Left renal pelvis (tissue), 4 donors: Measurements from ENCODE around the gene CCDC136. TPM values are rescaled to one million over a fixed set of nuclear protein-coding genes. Genes with fewer than 3 reads are reported as not detected.

ENCODE experiments used
- DNase-seq, 4 donors: peaks; one replicate each; pipeline ENCODE4 v3.0.0-alpha.2; 2013; ENCODE audit warnings: low read depth in 4 of 4, low spot score in 3 of 4
- polyA plus RNA-seq, 4 donors: library from polyadenylated mRNA; unstranded; fragments of 120-200 nt; gene quantifications; one replicate each; pipeline ENCODE4 v1.2.1, GENCODE V29; 2013; ENCODE audit not compliant: insufficient read length in 4 of 4

The CCDC136 gene
- polyA plus RNA-seq, 4 donors, result 12.3 to 24.5 (median 15.3) TPM

- no peak for DNase-seq
These were observed 66.8 kb downstream of the CCDC136 start for GRCh38 chr7:128858380-128859231.

- no peak for DNase-seq
These were observed 67.7 kb downstream of the CCDC136 start for GRCh38 chr7:128859232-128860157.

DNA sequence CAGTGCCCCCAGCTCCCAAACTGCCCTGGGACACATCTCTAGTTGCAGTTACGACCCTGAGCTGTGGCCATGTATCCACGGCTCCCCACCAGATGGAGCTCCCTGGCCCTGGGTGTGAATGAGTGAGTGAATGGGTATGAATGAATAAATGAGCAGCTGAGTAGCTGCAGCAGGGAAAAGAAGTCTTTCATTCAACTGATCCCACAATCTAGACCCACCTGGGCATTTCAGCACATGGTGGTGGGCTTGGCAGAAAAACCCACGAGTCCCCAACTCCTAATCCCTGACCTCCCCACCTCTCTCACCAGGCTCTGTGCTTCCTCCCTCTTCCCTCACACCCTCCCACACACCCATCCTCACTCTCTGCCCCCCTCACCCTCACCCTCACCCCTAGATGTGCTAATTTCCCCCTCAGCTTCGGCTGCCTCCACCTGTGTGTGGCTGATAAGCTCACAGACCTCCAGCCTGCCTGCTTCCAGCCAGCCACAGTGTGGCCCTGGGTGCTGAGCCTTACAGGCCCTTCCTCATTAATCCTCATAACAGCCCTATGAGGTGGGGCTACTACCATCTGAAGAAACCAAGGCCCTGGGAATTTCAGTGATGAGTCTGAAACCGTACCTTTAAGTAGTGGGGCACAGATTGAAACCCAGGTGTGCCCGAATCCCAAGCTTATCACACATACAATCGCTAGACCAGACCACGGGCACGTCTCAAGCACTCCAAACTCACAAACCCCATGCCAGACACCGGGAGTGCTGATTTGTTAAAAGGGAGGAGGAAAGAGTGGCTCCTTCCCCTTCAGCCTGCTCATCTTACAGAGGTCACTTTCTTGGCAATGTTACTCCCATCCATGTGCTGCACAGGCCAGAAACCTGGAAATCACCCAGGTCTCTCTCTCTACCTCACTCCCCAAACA is 68.6 kb downstream of the CCDC136 start:
- no peak for DNase-seq

- DNase-seq, result no peak
These were observed 70.3 kb downstream of the CCDC136 start for GRCh38 chr7:128861957-128862570.

- peak; percentile 95 to 97 (median 95) for DNase-seq
These were observed 71.0 kb downstream of the CCDC136 start, which contains the start of gene ATP6V1F for GRCh38 chr7:128862571-128863432. ATP6V1F (plus strand) TSS chr7:128862856; CDS start chr7:128862905, 49 bp downstream.

GRCh38 chr7:128863433-128863989 is 71.7 kb downstream of the CCDC136 start:
- DNase-seq, result no peak

DNA sequence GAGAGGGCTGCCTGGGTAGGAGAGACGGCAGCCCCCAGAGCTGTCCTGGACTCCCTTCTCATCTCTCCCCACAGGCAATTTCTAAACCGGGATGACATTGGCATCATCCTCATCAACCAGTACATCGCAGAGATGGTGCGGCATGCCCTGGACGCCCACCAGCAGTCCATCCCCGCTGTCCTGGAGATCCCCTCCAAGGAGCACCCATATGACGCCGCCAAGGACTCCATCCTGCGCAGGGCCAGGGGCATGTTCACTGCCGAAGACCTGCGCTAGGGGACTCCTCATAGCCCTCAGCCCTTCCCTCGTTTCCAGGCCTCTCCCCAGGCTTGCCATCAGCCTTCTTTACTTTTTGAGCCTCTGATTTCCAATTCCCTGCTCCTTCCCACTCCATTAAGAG is 73.5 kb downstream of the CCDC136 start:
- DNase-seq, result no peak

DNA sequence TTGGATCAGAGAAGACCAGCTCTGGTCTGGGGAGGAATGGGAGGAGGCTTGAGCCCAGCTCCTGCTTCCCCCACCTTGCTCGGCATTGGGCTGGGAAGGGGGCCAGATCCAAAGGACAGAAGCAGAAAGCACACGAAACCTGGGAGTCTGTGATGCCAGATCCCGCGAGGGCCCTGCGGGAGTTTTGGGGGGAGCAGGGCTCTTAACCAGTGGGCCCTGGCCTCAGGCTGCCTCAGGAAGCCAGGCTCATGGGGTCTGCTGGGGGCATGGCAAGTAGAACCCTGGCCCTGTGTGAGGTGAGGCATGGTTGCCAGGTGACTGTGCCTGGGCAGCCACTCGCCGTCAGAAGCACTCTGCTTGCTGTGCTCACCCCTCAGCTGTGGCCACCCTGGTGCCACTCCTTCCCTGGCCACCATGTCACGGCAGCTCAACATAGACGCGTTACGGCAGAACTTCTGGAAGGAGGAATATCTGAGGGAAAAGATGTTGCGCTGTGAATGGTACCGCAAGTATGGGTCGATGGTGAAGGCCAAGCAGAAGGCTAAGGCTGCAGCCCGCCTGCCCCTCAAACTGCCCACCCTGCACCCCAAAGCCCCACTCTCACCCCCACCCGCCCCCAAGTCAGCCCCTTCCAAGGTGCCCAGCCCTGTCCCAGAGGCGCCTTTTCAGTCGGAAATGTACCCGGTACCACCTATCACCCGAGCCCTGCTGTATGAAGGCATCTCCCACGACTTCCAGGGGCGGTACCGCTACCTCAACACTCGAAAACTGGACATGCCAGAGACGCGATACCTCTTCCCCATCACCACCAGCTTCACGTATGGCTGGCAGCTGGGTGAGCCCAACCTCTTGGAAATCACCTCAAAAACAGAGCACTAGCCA is 74.5 kb downstream of the CCDC136 start:
- DNase-seq, result no peak

DNA sequence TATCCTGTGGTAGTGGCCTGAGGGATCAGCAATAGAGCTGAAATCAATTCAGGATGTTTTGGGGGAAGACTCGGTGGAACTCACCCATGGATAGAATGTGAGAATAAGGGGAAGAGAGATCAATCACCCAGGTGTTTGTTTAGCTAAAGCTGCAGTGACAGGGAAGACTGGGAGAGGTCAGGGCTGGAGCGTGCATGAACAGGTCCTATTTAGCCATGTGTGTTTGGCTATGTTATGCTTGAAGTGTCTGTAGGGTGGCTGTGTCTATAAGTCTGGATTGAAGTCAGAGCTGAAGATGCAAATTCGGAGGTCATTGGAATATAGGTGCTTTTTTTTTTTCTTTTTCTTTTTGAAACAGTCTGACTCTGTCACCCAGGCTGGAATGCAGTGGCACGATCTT is 75.5 kb downstream of the CCDC136 start:
- DNase-seq, result no peak

- DNase-seq, result no peak
These were observed 76.3 kb downstream of the CCDC136 start for GRCh38 chr7:128867842-128868623.

- no peak for DNase-seq
These were observed 76.9 kb downstream of the CCDC136 start for GRCh38 chr7:128868624-128869137.

GRCh38 chr7:128869138-128869943 is 77.6 kb downstream of the CCDC136 start:
- DNase-seq, result no peak

DNA sequence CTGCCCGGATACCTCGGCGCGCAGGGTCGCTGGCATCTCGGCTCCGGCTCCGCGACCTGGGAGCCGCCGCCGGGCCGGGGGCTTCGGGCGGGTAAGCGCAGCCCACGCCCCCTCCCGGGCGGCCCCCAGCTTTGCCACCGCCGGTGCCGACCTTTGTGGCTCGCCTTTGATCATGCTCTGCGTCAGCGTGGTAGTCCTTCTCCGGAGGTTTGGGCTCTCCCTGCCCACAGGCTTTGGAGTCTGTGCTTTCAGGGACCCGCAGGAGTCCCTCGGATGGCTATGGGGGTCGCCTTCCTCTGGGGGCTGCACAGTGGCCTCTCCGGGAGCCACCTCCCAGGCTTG is 78.1 kb downstream of the CCDC136 start:
- no peak for DNase-seq

DNA sequence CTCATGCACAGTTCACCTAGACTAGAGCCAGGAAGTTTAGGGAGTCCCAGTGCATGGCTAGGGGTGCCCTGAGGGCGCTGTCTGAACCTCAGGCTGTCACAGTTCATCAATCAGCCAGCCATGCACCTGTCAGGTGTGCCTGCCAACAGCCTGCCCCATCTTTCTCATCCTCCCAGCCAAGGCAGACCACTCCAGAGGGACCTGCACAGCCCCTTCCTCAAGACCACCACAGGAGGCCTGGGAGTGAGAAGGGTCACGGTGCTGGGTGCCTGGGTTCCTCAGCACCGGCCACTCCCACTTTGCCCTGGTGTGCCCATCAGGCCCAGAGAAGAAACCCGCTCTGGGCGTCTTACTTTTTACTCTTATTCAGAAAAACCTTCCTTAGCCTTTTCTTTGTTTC is 79.3 kb downstream of the CCDC136 start:
- no peak for DNase-seq
